ENCODE data around the gene RBP2.
A peak's percentile ranks its signal among the peaks of the same experiment; 100 is the strongest.
"Not testable (repeated sequence)": the region's sequence is repeated elsewhere in the genome, so short reads cannot be mapped to it uniquely, and the experiment has no call there.

RBP2 gene

DNA sequence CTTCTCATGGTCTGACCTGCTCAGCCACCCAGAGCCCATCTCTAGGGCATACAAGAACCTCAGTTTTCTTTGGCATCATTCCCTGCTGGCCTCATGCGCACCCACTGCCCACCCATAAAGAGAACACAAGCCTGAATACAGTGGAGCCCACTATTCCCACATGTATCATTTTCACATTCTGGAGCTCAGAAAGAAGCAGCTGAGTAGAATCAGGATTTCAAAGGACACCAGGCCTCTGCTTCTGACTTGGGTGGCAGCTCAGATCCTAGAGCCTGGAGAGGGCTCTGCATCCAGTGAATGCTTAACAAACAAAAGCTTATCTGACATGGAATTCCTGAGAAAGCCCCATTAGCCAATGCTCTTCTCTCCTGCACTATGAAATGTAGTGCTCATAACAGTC, 34.7 kb downstream of the RBP2 start:
- DNase-seq (ENCODE audit: low spot score): no peak

DNA sequence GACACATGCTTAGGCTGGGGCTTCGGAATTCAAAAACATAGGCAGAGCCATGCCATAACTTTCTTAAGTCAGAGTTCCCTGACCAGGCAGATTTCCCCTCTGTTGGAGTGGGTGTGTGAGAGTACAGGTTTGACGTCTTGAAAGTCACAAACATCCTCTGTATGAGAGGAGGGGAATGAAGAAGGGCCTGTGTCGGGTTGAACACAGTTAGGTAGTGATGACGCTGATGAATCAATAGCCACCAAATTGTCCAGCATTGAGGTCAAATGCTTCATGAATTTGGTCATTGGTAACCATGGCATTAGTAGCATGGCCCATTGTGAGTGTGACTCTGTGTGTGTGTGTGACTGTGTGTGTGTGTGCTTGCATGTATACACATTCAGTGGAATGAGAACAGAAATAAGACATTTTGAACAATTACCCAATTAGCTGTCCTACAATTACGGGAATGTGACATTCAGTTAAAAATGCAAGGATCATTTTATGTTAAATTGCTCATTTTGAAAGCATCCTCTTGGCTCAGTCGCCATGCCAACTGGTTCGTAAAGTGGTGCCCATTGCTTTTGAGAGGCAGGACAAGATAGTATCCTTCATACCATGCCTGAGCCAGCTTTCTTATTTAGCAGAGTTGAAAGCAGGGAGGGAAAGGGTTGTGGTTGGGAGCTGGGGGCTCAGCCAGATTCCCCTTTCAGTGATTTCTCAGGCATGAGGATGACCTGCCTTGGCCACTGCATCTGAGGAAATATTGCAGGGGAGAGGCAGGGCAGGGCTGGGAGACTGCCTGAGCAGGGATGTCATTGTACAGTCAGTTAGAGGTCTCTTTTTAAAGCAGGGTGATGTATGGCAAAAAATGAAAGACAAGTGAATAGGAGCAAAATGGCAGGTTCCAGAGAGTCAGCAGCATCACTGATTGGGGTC, 35.4 kb downstream of the RBP2 start:
- DNase-seq (ENCODE audit: low spot score): no peak

DNA sequence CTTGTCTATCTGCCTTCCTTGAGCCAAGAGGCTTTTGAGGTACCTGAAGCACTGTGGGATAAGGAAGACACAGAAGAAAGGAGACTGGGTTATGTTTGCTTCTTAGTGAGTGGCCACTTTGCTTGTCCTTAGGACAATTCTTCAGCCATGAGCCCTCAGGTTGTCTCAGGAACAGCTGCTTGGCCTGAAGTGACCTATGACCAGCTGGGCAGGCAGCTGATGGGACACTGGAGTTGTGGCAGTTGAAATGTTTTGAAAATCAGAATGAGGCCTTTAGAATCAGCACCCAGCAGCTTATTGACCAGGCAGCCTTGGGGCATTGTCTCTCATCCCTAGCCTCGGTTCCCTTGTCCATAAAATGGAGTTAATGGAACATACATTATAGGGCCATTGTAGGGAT, 37.0 kb downstream of the RBP2 start:
- no peak for DNase-seq (ENCODE audit: low spot score)

DNA sequence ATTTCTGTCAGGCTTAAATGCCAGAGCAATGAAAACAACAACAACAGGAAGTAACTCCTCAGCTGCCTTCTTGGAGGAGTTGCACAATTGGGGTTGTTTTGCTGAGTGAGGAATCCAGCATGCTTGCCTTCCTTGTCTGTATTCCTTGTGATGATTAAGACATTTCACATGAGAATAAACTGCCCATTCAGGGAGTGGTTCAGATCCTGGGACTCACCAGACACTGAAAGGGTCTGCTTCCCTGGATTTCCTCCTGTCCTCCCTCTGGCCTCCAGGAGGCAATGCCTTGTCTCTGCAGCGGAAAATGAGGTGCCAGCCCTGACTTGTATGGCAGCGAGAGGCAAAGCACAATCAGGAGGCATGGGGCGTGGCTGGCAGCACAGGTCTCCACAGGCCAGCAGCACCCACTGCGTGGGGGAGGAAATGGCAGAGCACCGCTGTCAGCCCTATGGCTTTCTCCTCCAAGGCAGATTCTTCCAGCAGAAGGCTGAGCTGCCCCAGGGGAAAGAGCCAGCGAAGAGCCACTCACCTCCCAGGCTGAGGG, 41.5 kb downstream of the RBP2 start:
- DNase-seq (ENCODE audit: low spot score): no peak

DNA sequence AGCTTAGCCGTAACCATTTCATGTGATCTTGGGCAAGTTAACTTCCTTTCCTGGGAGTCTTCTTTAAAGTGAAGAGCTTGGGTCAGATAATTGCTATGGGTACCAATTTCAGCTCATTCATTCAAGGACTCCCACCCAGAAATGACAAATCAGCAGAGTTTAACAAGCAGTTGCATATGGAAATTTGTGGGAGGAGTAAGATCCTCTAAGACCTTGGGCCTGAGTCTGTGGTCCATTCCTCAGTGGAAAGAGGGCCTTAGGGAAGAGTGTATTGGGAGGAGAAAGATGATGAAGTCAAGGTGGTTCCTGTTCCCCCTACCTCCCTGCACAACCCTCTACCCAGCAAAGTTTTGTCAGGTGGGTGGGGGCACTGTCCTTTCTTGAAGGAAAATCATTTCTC, 42.1 kb downstream of the RBP2 start:
- no peak for DNase-seq (ENCODE audit: low spot score)

DNA sequence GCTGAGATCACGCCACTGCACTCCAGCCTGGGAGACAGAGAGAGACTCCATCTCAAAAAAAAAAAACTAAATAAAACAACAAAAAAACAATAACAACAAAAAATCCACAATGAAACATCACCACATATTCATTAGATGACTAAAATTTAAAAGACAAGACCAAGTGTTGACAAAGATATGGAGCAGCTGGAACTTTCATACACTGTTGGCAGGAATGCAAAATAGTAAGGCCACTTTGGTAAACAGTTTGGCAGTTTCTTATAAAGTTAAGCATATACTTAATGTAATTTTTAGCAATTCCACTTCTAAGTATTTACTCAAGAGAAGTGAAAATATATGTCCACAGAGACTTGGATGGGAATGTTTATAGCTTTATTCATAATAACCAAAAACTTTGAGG, 43.2 kb downstream of the RBP2 start:
- no peak for DNase-seq (ENCODE audit: low spot score)

DNA sequence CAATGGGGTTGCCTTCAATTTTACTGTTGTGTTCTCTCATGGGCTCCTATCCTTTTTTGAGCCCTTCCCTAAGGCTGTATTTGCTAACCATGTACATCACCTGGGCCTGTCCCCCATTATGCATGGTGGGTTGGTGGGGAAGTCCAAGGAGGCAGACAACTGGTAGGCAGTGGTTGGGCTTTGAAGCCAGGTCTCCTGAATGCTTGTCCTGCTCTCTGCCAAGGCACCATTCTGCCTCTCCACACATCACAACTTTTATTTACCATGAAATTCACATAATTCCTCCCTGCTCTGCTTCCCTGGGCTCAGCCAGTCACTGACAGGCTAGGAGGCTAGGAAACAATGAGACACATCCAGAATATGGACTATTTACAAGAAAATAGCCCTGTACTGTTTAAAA, 45.8 kb downstream of the RBP2 start:
- no peak for DNase-seq (ENCODE audit: low spot score)

DNA sequence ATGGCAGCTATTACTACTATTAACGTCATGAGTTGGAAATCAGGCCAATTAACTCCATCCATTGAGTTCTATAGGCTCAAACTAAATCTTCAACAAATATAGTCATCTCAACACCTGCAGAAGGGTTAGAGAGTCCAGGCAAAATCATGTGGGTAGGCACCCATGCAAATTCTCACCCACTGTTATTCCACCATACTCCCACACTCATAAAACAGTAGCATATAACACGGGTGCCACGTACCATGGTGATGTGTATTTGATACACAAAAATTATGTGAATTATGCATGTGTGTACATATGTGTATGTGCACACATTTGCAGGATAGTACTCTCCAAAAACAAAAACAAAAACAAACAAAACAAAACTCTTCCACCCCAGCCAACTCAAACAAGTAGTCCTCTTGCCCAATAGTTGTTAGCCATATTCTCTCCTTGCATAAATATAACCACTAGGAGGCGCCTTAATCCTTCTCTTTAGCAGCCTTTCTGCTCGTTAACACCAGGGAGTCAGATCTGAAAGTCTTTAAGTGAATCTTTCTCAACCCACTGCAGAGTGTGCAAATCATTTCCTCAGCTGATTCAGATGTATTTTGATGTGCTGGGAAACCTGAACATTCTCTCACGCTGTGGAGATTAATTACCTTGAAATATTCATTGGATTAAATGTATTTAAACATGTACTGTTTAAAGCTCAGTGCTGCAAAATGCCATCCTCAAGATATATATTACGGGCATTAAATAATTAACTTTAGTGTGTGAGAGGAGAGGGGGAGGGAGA, 48.8 kb downstream of the RBP2 start:
- peak; percentile 67 for DNase-seq (ENCODE audit: low spot score)

DNA sequence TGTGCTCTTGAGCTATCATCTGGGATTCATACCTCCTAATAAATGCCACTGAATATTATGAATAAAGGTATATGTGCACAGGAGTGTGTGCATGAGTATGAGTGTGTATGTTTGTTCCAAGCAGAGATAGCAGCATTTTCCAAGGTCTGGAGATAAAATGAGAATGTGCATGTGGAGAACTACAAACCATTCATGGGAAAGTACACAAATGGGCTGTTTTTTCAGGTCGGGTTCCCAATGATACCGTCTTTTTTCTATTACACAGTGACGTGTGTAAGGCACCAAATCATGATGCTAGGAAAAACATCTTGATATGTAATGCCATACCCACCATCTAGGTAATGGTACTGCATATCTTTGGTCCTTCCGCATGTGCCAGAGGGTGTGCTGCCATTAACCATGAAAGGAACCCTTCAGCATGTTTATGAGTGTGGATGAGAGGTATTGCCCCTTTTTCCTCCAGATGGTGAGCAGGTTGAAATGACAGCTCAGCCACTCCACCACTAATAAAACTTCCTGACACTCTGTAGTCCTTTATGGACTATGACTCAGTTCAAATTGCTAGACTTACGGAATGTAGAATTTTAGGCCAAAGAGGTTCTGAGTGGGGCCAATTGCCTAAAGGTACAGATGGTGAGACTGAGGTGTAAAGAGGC, 50.4 kb downstream of the RBP2 start:
- DNase-seq (ENCODE audit: low spot score): no peak

DNA sequence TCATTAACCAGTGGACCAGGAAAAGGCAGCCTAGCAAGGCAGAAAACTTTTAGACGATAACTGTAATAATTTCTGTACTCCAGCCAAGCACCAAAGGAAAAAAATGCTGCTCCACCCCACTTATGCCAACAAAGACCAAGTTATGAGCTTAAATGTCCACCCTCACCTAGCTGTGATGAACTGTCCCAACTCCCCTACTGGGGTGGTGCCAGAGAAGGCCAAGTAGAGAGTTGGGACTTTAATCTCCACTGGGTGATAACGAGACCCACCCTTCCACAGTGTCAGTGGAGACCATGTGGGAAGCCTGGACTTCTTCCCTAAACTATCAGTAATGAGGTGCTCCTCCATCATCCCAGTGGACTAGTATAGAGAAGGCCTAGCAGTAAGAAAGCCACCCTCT, 53.1 kb downstream of the RBP2 start:
- no peak for DNase-seq (ENCODE audit: low spot score)

DNA sequence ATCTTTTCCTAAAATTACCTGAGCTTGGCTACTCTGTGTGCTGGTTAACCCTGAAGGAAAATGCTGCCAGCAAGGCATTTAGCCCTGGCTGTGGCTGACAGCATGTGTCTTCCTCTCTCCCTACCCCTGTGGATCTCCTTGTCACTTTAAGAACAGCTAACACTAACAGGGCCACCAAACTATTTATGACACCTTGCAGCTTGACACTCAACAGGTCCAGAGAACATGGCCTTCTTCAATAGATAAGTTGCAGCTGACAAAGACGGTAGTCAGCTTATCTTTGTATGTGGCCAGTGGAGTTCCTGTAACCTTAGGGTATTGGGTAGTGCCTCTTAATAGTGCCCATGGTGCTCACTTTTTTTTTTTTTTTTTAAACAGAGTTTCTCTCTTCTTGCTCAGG, 54.9 kb downstream of the RBP2 start:
- no peak for DNase-seq (ENCODE audit: low spot score)

DNA sequence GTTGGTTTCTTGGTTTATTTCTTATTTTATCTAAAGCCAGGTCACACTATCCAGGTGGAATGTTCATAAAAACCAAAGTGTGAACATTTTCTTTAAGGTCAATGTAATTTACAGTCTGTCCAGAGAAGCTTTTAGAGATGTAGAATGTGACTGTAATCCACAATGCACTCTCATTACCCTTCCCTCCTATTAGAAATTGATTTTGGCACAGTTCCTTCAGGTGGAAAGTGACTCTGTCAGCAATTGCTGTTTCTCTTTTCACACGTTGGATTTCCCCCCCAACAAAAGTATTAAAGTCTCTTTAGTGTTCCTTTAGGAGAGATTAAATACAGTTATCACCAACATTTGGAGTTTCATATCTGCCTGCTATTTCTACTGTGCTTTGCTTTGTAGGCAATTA, 55.3 kb downstream of the RBP2 start:
- DNase-seq (ENCODE audit: low spot score): no peak

DNA sequence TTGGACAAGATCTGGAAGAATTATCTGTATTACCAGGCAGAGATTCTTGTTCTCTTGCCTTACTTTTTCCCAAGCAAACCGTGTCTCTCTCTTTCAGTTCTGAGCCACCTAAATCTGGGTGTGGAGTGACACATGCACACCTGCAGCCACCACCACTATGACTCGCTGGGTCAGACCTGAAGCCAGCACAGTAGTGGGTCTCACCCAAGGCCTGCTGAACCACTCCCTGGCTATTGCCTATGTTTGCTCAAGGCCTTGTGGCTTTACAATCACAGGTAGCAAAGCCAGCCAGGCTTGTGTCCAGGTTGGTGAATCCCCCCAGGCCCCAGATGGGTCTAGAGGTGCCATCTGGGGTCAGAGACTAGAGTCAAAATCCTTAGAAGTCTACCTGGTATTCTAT, 58.2 kb downstream of the RBP2 start:
- no peak for DNase-seq (ENCODE audit: low spot score)

DNA sequence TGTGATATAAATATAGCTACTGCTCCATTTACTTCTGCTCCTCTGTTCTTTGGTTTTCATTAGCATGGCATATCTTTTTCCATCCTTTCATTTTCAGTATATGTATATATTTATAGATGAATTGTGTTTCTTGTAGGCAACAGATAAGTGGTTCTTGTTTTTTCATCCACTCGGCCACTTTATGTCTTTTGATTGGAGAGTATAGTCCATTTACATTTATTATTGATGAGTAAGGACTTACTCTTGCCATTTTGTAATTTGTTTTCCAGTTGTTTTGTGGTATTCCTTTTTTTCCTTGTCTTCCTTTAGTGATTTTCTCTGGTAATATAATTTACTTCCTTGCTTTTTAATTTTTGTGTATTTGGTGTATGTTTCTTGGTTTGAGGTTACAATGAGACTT, 60.0 kb downstream of the RBP2 start:
- DNase-seq (ENCODE audit: low spot score): no peak

DNA sequence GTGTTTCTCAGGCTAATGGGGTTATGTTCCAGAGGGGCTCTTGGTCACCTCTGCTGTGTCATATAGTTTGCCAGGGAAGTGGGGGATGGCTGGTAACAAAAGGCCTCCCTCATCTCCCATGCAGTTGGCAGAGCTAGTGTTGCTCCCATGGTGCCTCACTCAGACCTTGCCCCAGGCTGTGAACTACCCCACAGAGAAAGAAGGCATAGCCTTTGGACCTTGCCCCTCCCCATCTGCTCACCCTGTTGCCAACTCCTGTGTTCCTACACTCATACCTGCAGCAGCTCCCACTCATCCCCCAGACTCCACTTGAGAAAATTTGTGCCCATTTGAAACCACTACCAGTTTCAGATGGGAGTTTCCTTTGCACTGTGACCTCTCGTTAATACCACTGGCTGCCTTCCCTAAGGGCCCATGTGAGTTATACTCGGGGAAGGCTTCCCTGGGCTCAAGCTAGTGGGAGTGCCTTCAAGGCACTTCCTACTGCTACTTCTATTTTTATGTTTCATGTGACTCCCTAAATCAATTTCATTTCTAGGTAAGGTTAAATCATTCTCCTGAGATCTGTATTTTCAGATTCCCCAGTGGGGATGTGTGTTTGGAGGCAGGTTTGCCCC, 61.6 kb downstream of the RBP2 start:
- DNase-seq (ENCODE audit: low spot score): no peak

DNA sequence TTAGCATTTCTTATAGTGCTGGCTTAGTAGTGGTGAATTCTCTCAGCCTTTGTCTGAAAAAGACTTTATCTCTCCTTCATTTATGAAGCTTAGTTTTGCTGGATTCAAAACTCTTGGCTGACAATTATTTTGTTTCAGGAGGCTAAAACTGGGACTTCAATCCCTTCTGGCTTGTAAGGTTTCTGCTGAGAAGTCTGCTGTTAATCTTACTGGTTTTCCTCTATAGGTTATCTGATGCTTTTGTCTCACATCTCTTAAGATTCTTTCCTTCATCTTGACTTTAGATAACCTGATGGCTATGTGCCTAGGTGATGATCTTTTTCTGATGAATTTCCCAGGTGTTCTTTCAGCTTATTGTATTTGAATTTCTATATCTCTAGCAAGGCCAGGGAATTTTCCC, 63.4 kb downstream of the RBP2 start:
- not testable (repeated sequence) for DNase-seq (ENCODE audit: low spot score)

All from AG08396 (cell line).